Gastrocnemius medialis (tissue), 4 donors: ENCODE data around the gene LHFPL6. TPM values are rescaled to one million over a fixed set of nuclear protein-coding genes. Genes with fewer than 3 reads are reported as not detected.

Experiments used
- ATAC-seq, 2 donors: fragments of 150-250 bp; one replicate each; pipeline ENCODE4 v1.9.1; 2016
- DNase-seq, 2 donors: peaks; one replicate each; pipeline ENCODE4 v3.0.0-alpha.2; 2019
- H3K27ac ChIP-seq, 4 donors: fragments of 200-600 bp; sonication (generic); 1 replicate in 1 of 4; 2 replicates in 3 of 4; pipeline ENCODE4 v1.5.1; 2016 to 2018; ENCODE audit warnings: mild to moderate bottlenecking in 2 of 4, moderate library complexity in 1 of 4
- H3K27me3 ChIP-seq, 3 donors: fragments of 200-600 bp; sonication (generic) in 2 of 3; 1 replicate in 1 of 3; 2 replicates in 2 of 3; pipeline versions ENCODE4 v1.5.1 to v1.6.0; 2016 to 2019; ENCODE audit warnings: mild to moderate bottlenecking in 1 of 3, moderate library complexity in 1 of 3
- H3K36me3 ChIP-seq, 2 donors: fragments of 200-600 bp; sonication (generic) in 1 of 2; one replicate each; pipeline ENCODE4 v1.5.1; 2017 to 2018
- H3K4me1 ChIP-seq, 2 donors: fragments of 200-600 bp; sonication (generic) in 1 of 2; one replicate each; pipeline ENCODE4 v1.5.1; 2016 to 2017; ENCODE audit warnings: mild to moderate bottlenecking in 2 of 2
- H3K4me3 ChIP-seq, 4 donors: fragments of 200-600 bp; sonication (generic) in 3 of 4; 1 replicate in 1 of 4; 2 replicates in 3 of 4; pipeline ENCODE4 v1.5.1; 2016 to 2019; ENCODE audit warnings: mild to moderate bottlenecking in 2 of 4
- H3K9me3 ChIP-seq, 3 donors: fragments of 200-600 bp; sonication (generic) in 2 of 3; 1 replicate in 1 of 3; 2 replicates in 2 of 3; pipeline ENCODE4 v1.5.1; 2016 to 2019
- POLR2A ChIP-seq, 2 donors: fragments of 450-650 bp; IDR thresholded peaks; one replicate each; pipeline ENCODE4 v1.6.1; 2017; ENCODE audit warnings: antibody characterized with exemption in 2 of 2, mild to moderate bottlenecking in 2 of 2, moderate library complexity in 2 of 2
- in situ Hi-C, 4 donors: fragments of 200-750 bp; cut with MboI; loops; one replicate each; pipeline versions ENCODE4 v1.15.0 to v1.8.0; 2017; ENCODE audit warnings: low sequenced_read_pairs in 4 of 4
- intact Hi-C: fragments of 100-400 bp; cut with DNase I; formaldehyde crosslinking; loops from one replicate; pipeline ENCODE4 v1.15.1; 2023; ENCODE audit warnings: low total_unique reads
- total RNA-seq, 4 donors: library from RNA; depleted of rRNA; stranded (reverse); fragments of >200 nt; gene quantifications; one replicate each; pipeline versions ENCODE4 v1.1.0 to v1.2.3, GENCODE V29; 2016
- TF ChIP-seq, protein P1 (sequence below), 5 experiments: fragments of 450-650 bp in 3 of 5; fragments of 200-600 bp in 2 of 5; sonication (generic) in 2 of 5; IDR thresholded peaks in 4 of 5; conservative IDR thresholded peaks in 1 of 5; 1 replicate in 4 of 5; 2 replicates in 1 of 5; pipeline ENCODE4 v1.5.1; 2016 to 2019; ENCODE audit warnings: antibody characterized with exemption in 5 of 5, mild to moderate bottlenecking in 3 of 5, moderate library complexity in 3 of 5

The LHFPL6 gene
- total RNA-seq, 4 donors from 2014 or later, result 12.7 to 26.3 (median 16.0) TPM

DNA sequence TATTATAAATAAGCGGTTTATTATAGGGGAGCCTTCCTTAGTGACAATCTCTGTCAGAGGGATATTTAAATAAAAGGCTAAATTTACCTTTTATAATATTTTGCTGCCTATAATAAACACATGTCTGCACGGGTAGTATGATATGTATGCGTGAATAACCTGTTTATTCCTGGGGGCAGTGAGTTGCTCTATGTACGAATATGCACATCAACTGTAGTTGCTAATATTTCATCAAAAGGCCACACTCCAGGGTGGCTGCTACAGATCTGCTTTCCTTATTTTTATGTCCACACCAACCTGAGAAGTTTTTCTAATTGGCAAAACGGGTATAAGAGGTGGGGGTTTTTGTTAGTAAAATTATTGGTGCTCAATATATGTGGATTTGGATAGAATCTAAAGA, 192.0 kb downstream of the LHFPL6 start:
- no peaks in the 10 kb centered on the region for H3K9me3 ChIP-seq
- in situ Hi-C loops, result no loop called here
- ATAC-seq (no peak), DNase-seq (no peak)
- peak overlapping the region in 3 of 4 donors; percentile 15 to 30 (median 25) for H3K27ac ChIP-seq
- no peaks in the 10 kb centered on the region for H3K36me3 ChIP-seq
- no peak for TF ChIP-seq POLR2A (IDR thresholded peaks at IDR 0.05)
- TF ChIP-seq, protein P1, sequence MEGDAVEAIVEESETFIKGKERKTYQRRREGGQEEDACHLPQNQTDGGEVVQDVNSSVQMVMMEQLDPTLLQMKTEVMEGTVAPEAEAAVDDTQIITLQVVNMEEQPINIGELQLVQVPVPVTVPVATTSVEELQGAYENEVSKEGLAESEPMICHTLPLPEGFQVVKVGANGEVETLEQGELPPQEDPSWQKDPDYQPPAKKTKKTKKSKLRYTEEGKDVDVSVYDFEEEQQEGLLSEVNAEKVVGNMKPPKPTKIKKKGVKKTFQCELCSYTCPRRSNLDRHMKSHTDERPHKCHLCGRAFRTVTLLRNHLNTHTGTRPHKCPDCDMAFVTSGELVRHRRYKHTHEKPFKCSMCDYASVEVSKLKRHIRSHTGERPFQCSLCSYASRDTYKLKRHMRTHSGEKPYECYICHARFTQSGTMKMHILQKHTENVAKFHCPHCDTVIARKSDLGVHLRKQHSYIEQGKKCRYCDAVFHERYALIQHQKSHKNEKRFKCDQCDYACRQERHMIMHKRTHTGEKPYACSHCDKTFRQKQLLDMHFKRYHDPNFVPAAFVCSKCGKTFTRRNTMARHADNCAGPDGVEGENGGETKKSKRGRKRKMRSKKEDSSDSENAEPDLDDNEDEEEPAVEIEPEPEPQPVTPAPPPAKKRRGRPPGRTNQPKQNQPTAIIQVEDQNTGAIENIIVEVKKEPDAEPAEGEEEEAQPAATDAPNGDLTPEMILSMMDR (IDR thresholded peaks at IDR 0.05 in 4 of 5, conservative IDR thresholded peaks at IDR 0.05 in 1 of 5), result no peak
- intact Hi-C loops, result loop anchor here (10.0 kb wide), 1 partner anchor 204 kb away; no protein-coding TSS in a partner anchor
- no peaks in the 10 kb centered on the region for H3K27me3 ChIP-seq
- peaks cover 6 to 39% of the 10 kb centered on the region in 2 donors for H3K4me1 ChIP-seq
- no peak overlapping the region for H3K4me3 ChIP-seq

DNA sequence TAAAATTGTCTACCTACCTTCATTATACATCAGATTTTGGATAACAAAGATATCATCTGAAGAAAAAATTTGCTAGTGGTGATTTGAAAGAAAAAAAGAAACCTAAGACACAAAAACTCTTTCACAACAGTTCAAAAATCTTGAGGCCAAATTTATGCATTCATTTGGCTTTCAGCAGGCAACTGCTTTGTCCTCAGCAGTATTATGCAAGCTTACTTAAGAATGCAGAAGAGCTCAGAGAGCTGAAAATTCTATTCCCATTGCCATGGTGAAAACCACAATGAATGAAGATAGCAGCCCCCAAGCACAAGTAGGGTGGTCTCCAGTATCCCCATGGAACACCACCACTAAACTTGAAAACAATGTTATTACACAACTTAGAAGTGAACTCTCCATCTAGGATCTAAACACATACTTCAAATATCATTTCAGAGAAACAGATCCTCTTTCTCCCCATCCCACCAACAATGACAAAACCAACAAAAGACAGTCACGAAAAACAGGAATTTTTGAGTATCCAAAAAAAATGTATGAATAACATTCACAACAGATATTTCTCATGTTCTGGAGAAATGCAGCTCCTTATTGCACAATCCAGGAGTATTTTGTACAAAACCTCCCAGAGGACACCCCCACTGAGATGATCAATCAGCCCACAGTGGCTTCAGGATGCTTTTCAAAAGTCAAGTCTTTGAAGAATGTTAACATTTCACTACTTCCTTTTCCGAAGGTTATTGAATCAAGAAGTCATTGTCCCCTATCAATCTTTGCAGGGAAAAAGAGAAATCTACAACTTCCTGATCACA, 192.7 kb downstream of the LHFPL6 start:
- H3K9me3 ChIP-seq, result no peaks in the 10 kb centered on the region
- intact Hi-C loops (loop anchor here (10.0 kb wide), 1 partner anchor 205 kb away; no protein-coding TSS in a partner anchor), in situ Hi-C loops (no loop called here)
- TF ChIP-seq, protein P1 (IDR thresholded peaks at IDR 0.05 in 4 of 5, conservative IDR thresholded peaks at IDR 0.05 in 1 of 5), result no peak
- no peak for TF ChIP-seq POLR2A (IDR thresholded peaks at IDR 0.05)
- H3K4me1 ChIP-seq, result peaks cover 0 to 33% of the 10 kb centered on the region in 2 donors
- H3K27me3 ChIP-seq, result no peaks in the 10 kb centered on the region
- H3K36me3 ChIP-seq, result no peaks in the 10 kb centered on the region
- peak overlapping the region; percentile 15 to 38 (median 20) for H3K27ac ChIP-seq
- ATAC-seq (peak; percentile 46 to 65), DNase-seq (no peak)
- no peak overlapping the region for H3K4me3 ChIP-seq

DNA sequence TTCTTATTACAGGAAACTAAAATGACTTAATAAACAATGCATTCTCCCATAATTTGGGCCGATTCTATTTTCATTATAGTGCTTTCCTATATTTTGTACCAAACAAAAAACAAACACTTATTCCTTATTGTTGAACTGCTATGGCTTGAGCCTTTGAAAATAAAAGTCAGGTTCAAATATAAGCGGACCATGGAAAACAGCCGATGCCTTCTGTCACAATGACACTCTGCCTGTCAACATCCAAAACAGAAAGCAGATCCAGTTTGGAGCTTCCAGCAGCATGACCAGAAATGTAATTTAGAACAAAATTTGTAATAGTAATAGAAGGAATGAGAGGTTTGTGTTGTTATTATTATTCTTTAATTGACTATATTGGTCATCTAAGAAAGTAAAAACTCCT, 194.5 kb downstream of the LHFPL6 start:
- H3K27me3 ChIP-seq, result no peaks in the 10 kb centered on the region
- no peaks in the 10 kb centered on the region for H3K9me3 ChIP-seq
- no peaks in the 10 kb centered on the region for H3K36me3 ChIP-seq
- no peak overlapping the region for H3K27ac ChIP-seq
- in situ Hi-C loops, result no loop called here
- TF ChIP-seq, protein P1 (IDR thresholded peaks at IDR 0.05 in 4 of 5, conservative IDR thresholded peaks at IDR 0.05 in 1 of 5), result no peak
- TF ChIP-seq POLR2A (IDR thresholded peaks at IDR 0.05), result no peak
- ATAC-seq (no peak), DNase-seq (no peak)
- peaks cover 0 to 24% of the 10 kb centered on the region in 2 donors for H3K4me1 ChIP-seq
- H3K4me3 ChIP-seq, result no peak overlapping the region
- intact Hi-C loops, result no loop called here

DNA sequence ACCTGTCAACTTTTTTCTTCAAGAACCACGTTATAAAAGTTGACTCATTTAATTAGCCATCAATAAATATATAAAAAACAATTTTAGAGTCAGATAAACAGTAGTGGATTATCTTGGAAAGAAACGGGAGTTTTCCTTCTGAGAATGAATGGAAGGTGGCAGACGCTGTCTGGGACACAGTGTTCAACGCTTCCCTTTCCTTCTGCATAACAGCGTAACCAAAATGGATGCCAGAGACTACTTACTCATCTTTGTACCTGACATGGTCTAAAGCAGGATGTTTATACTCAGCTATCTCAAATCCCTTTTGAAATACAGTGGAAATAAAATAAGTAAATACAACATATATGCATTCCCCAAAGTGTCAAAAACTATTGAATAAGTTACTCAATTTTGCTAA, 195.2 kb downstream of the LHFPL6 start:
- DNase-seq (no peak), ATAC-seq (no peak)
- Histone ChIP-seq H3K36me3 (no peaks in the 10 kb centered on the region), H3K27me3 (no peaks in the 10 kb centered on the region), H3K4me1 (peaks cover 0 to 25% of the 10 kb centered on the region in 2 donors), H3K9me3 (no peaks in the 10 kb centered on the region), H3K4me3 (no peak overlapping the region), H3K27ac (no peak overlapping the region)
- TF ChIP-seq, protein P1 (IDR thresholded peaks at IDR 0.05 in 4 of 5, conservative IDR thresholded peaks at IDR 0.05 in 1 of 5), result no peak
- no peak for TF ChIP-seq POLR2A (IDR thresholded peaks at IDR 0.05)
- in situ Hi-C loops (no loop called here), intact Hi-C loops (no loop called here)
